GM12878 (cell line): ENCODE measurements around the gene ZNF445.

Experiments
- POLR2A ChIP-seq: IDR thresholded peaks from 2 replicates; pipeline ENCODE4 v1.6.1; 2011; ENCODE audit warnings: low read depth, mild to moderate bottlenecking, low read length
- ZNF274 ChIP-seq: IDR thresholded peaks from one replicate; pipeline ENCODE4 v1.8.0; 2011; ENCODE audit not compliant: insufficient read length, insufficient read depth
- TF ChIP-seq, protein P1 (sequence below), 3 experiments: IDR thresholded peaks in 2 of 3; conservative IDR thresholded peaks in 1 of 3; 2 replicates each; pipeline ENCODE4 v1.5.1; 2011; ENCODE audit warnings: low read depth in 3 of 3, low read length in 3 of 3, mild to moderate bottlenecking in 3 of 3, control low read depth in 2 of 3, moderate library complexity in 2 of 3, inconsistent platforms in 1 of 3, mixed read lengths in 1 of 3; ENCODE audit not compliant: control insufficient read depth in 2 of 3, insufficient read depth in 1 of 3; ENCODE audit errors: extremely low read depth in 1 of 3
- TF ChIP-seq, protein P2 (sequence below): fragments of 450-650 bp; IDR thresholded peaks from 2 replicates; pipeline ENCODE4 v1.6.1; 2016; ENCODE audit warnings: mild to moderate bottlenecking
- TF ChIP-seq, protein P3 (sequence below): fragments of 450-650 bp; IDR thresholded peaks from 2 replicates; pipeline ENCODE4 v1.6.1; 2017; ENCODE audit warnings: mild to moderate bottlenecking

DNA sequence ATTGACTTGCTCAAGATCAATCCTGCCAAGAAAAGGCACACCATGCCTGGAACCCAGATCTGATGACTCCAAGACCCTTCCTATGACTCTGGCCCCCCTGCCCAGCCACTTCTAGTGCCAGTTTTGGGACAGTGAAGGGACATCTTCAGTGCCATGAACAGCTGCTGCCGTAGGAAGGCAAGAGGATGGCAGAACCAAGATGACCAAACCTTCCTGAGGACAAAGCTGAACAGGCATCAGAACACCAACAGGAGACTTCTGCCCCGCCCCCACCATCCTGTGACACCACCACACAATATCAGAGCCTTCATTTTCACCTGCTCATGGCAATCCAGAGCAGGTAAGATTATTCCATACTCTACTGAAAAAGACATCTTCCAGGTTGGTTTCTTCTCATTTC lies 33.0 kb downstream of the ZNF445 start:
- TF ChIP-seq ZNF274 (no peak), POLR2A (no peak)
- TF ChIP-seq, protein P1, sequence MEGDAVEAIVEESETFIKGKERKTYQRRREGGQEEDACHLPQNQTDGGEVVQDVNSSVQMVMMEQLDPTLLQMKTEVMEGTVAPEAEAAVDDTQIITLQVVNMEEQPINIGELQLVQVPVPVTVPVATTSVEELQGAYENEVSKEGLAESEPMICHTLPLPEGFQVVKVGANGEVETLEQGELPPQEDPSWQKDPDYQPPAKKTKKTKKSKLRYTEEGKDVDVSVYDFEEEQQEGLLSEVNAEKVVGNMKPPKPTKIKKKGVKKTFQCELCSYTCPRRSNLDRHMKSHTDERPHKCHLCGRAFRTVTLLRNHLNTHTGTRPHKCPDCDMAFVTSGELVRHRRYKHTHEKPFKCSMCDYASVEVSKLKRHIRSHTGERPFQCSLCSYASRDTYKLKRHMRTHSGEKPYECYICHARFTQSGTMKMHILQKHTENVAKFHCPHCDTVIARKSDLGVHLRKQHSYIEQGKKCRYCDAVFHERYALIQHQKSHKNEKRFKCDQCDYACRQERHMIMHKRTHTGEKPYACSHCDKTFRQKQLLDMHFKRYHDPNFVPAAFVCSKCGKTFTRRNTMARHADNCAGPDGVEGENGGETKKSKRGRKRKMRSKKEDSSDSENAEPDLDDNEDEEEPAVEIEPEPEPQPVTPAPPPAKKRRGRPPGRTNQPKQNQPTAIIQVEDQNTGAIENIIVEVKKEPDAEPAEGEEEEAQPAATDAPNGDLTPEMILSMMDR (IDR thresholded peaks at IDR 0.05 in 2 of 3, conservative IDR thresholded peaks at IDR 0.05 in 1 of 3; ENCODE audit: control insufficient read depth in 2 of 3, extremely low read depth in 1 of 3, insufficient read depth in 1 of 3, low read depth in 3 of 3, low read length in 3 of 3), result no peak
- TF ChIP-seq, protein P2, sequence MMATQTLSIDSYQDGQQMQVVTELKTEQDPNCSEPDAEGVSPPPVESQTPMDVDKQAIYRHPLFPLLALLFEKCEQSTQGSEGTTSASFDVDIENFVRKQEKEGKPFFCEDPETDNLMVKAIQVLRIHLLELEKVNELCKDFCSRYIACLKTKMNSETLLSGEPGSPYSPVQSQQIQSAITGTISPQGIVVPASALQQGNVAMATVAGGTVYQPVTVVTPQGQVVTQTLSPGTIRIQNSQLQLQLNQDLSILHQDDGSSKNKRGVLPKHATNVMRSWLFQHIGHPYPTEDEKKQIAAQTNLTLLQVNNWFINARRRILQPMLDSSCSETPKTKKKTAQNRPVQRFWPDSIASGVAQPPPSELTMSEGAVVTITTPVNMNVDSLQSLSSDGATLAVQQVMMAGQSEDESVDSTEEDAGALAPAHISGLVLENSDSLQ, result no peak
- TF ChIP-seq, protein P3, sequence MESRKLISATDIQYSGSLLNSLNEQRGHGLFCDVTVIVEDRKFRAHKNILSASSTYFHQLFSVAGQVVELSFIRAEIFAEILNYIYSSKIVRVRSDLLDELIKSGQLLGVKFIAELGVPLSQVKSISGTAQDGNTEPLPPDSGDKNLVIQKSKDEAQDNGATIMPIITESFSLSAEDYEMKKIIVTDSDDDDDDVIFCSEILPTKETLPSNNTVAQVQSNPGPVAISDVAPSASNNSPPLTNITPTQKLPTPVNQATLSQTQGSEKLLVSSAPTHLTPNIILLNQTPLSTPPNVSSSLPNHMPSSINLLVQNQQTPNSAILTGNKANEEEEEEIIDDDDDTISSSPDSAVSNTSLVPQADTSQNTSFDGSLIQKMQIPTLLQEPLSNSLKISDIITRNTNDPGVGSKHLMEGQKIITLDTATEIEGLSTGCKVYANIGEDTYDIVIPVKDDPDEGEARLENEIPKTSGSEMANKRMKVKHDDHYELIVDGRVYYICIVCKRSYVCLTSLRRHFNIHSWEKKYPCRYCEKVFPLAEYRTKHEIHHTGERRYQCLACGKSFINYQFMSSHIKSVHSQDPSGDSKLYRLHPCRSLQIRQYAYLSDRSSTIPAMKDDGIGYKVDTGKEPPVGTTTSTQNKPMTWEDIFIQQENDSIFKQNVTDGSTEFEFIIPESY, result no peak
